ENCODE measurements around the gene CD80.
A peak's percentile ranks its signal among the peaks of the same experiment; 100 is the strongest.

CD80 gene

DNA sequence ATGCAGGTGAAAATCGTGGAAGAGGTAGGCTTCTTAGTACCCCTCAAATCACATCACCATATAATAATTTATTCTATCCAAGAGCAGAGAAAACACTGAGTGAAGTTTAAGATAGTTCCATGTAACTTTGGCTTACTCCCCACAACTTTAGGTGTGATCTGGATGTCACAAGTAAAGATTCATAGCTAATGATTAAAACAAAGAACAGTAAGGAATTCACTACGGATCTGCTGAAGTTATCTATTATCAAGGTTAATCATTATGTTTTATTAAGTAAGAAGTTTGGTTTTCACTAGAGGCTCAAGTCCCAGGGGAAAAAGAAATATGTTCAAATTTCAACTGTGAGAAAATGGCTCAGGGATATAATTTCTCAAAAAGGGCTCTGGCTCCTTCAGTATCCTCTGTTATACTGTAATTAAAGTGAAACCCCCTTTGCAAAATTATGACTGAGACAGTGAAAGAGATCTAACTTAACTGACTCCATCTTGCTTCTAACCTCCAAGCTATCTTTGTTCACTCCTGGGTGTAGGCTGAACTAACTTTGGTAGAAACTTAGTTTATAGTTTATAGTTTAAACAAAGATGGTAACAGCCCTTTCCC lies 17.1 kb downstream of the CD80 start:
- DNase-seq: no peak

GRCh38 chr3:119541547-119541946 lies 17.9 kb downstream of the CD80 start:
- DNase-seq: no peak

- no peak for DNase-seq
Measured at GRCh38 chr3:119538772-119539171, 20.6 kb downstream of the CD80 start.

GRCh38 chr3:119536757-119537156 lies 22.7 kb downstream of the CD80 start:
- no peak for DNase-seq

DNA sequence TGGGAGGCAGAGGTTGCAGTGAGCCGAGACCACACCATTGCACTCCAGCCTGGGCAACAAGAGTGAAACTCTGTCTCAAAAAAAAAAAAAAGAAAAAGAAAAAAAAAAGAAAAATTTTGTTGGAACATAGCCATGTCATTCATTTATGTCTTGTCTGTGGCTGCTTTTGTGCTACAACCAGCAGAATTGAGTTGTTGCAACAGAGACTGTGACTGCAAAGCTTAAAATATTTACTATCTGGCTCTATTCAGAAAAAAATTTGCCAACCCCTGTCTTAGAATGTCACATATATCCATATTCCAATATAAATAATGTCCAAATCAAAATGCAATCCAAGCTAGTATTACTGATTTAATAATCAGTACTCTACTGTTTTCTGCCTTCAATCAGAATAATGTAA lies 25.1 kb downstream of the CD80 start:
- no peak for DNase-seq

GRCh38 chr3:119531151-119531550 lies 28.3 kb downstream of the CD80 start:
- DNase-seq: no peak

- DNase-seq: no peak
Measured at GRCh38 chr3:119530456-119530855, 29.0 kb downstream of the CD80 start.

DNA sequence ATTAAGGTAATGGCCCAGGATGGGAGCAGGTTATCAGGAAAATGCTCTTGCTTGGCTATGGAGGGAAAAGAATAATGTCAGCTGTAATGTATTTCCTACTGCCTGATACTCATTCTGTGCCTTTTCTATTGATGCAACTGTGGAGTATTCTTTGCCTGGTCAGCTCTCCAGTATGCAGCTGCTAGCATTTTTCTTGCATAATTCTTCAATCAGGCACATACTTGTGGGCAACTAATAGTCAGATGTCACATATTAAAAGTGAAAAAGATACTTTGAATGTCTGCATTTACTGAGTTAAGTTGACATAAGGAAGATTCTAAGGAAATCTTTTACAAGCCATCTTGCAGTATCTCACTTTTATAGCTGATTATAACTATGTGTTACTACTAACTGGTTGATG lies 29.5 kb downstream of the CD80 start:
- no peak for DNase-seq

DNA sequence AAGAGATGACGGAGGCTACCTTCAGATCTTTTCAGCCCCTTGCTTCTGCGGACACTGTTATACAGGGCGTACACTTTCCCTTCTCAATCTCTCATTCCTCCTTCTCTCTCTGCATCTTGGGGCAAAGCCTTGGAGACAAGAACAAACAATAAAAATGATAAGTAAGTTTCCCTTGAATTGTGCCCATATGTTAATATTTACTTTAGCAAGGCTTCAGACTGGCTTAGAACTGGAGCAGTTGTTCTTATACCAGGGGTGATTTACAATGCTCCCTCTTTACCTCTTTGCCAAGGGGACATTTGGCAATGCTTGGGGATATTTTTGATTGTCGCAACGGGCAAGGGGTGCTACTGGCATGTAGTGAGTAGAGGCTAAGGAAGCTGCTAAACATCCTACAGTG lies 31.7 kb downstream of the CD80 start:
- DNase-seq: no peak

DNA sequence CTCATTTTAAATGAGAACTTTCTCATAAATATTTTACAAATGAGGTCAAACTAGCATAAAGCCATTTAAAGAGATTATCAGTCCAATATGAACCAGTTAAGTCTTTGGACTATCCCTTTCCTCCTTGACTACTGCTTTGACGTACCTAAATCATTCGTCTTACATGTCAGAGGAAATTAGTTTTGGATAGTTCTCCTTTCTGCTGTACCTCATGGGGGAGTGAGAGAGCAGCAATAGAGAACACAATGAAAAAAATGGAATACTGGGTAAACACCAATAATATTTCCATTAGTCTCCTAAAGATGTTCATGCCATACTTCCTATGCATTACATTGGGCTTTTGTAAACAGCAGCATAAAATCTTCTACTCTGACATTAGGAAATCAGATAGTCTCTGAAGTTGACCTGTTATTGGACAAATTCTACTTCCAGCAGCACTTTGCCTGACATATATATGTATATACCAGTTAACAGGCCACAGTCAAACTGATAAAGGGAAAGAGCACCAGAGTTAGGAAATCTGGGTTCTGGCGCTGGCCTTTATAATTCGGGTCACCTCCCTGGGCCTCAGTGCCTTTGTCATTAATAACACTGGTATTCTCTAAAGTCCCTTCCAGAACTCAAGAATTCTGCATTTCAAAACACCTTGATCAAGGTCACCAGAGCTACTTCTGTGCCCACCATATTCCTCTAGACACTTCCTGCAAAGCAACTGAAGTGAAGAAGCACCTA lies 34.3 kb downstream of the CD80 start:
- no peak for DNase-seq

- no peak for DNase-seq
Measured at GRCh38 chr3:119518026-119518425, 41.4 kb downstream of the CD80 start.

DNA sequence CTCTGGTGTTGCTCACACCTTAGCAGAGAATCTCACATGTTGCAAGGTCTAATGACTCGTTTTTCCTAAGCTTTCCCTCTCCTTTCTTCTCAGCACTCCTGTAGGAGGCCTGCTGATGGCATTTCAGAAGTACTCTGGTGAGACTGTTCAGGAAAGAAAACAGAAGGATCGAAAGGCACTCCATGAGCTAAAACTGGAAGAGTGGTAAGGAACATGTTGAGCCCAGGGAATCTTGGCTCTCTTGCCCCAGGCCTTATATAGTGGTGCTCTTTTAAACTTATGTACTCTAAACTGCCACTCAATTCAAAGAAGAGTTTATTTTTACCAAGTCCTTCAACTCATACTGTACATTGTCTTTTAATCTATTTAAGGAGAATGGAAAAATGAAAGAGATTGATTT lies 42.3 kb downstream of the CD80 start:
- DNase-seq: no peak

GRCh38 chr3:119514637-119515036 lies 44.8 kb downstream of the CD80 start:
- no peak for DNase-seq

DNA sequence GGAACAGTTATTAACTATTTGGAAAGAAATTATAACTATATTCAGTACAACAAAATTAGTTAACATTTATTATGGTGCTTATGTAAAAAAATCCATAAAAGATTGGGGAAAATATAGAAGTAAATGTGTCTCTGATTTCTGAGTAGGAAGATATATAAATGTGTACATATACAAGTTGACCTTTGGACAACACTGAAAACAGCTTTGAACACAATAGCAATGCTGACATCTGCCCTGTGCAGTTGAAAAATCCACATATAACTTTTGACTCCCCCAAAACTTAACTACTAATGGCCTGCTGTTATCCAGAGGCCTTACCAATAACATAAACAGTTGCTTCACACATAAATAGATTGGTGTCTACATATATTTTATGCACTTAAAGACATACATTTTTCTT lies 48.7 kb downstream of the CD80 start:
- DNase-seq: no peak

DNA sequence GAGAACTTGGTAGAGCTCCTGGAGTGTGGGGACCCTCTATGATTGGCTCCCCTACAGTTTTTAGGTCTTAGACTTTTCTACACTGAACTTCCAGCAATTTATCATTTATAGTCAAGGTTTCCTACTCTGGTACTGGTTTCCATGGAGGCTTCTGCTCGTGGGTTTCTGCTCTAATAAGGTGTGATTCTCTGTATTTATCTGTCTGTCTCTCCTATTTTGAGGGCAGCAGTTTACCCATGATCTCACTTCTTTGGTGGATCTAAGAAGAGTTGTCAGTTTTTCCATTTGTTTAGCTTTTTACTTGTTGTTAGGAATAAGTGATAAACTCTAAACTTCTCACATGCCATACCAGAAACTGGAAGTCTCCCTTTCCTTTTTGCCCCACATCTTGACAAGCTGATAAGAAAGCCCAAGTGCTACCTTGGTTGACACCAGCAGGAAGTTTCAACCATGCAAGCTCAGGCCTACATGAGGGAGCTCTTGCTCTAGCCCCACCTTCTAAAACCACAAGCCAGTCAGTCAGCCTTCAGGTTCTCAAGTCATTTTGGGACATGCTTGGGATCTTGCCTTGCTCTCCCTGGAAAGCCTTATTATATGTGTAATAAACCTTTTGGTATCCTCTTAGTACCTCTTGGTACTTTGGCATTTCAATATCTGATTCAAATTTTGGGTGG lies 51.1 kb downstream of the CD80 start:
- DNase-seq: no peak

- no peak for DNase-seq
Measured at GRCh38 chr3:119507404-119507803, 52.0 kb downstream of the CD80 start.

DNA sequence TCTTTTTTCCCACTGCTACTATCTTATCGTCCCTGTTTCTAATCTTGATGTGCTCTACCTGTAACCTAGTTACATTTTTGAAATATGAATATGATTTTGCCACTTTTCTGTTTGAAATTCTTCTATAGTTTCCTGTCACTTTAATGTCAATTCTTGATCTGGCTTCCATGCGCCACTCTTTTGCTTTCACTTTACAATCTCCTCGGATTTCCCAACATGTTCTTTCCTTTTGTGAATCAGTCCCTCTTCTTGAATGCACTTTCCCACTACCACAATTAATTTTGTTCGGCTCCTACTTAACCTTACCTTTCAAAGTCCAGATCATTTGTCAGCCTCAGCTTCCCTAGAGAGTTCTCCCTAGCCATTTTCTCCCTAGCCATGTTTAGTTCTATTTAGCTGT lies 52.8 kb downstream of the CD80 start:
- no peak for DNase-seq

GRCh38 chr3:119500901-119501300 lies 58.5 kb downstream of the CD80 start:
- DNase-seq: no peak

GRCh38 chr3:119500265-119500664 lies 59.1 kb downstream of the CD80 start:
- no peak for DNase-seq

DNA sequence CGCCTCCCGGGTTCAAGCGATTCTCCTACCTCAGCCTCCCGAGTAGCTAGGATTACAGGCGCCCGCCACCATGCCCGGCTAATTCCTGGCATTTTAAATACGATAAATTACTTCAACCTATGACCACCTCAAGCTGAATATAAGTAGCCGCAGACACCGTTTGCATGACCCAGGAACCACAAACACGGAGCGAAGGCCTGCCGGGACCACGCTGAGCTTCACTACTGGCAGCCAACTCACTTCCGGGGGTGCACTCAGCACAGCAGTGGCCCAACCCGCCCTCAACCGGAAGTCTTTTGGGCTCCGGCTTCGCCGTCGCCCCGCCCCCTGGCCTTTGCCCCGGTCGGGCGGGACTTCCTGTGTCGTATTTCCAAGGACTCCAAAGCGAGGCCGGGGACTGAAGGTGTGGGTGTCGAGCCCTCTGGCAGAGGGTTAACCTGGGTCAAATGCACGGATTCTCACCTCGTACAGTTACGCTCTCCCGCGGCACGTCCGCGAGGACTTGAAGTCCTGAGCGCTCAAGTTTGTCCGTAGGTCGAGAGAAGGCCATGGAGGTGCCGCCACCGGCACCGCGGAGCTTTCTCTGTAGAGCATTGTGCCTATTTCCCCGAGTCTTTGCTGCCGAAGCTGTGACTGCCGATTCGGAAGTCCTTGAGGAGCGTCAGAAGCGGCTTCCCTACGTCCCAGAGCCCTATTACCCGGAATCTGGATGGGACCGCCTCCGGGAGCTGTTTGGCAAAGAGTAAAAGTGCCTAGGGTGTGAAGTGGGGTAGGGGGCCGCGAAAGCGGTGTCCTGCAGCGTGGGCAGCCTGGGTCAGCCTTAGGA lies 61.0 kb downstream of the CD80 start, which contains the start of gene TIMMDC1:
TIMMDC1 (plus strand) TSS at position 362 of the 826 bp plus-strand sequence; CDS start at position 549, 187 bp downstream.
- DNase-seq: peak; percentile 89 to 93

DNA sequence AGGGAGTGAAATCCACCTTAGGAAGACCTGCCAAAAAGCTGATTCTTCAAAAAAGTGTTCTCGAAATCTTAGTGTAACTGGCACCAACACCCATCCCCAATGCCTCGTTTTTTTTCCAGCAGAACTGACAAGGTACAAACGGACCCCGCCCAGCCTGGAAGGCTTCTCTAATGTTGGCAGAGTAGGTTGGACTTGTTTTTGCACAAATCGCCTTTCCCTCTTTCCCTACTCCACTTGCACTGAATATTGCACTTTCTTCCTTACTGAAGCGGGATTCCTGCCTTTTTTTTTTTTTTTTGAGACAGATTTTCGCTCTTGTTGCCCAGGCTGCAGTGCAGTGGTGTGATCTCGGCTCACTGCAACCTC lies 61.6 kb downstream of the CD80 start:
- DNase-seq: no peak

- no peak for DNase-seq
Measured at GRCh38 chr3:119494597-119494996, 64.8 kb downstream of the CD80 start.

DNA sequence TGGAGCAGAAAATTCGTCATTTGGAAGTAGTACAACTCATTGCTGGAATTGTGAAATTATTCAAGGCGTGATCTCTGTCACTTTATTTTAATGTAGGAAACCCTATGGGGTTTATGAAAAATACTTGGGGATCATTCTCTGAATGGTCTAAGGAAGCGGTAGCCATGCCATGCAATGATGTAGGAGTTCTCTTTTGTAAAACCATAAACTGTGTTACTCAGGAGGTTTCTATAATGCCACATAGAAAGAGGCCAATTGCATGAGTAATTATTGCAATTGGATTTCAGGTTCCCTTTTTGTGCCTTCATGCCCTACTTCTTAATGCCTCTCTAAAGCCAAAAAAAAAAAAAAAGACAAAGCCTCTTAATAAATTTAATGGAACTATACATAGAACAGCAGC lies 66.6 kb downstream of the CD80 start:
- no peak for DNase-seq

All from cerebellar nuclear complex (tissue), 1 donor.